Astrocyte (in vitro differentiated cells and primary cell): ENCODE measurements around the gene TAP1. TPM values are rescaled to one million over a fixed set of nuclear protein-coding genes. Genes with fewer than 3 reads are reported as not detected.

Source experiments
- DNase-seq: peaks from one replicate; pipeline ENCODE4 v3.0.0-alpha.2; 2010; ENCODE audit warnings: low read depth
- FAIRE-seq: peaks from 2 replicates; lab custom pipeline; 2011; peaks lifted over from hg19 to GRCh38; lab: Jason Lieb, UNC
- H2AFZ ChIP-seq: 2 replicates; pipeline ENCODE4 v1.6.0; 2012; ENCODE audit warnings: low read depth, low read length, inconsistent platforms
- H3K27ac ChIP-seq: 2 replicates; pipeline ENCODE4 v1.5.1; 2011; ENCODE audit warnings: low read depth, low read length, inconsistent platforms
- H3K27me3 ChIP-seq: 2 replicates; pipeline ENCODE4 v1.6.0; 2011; ENCODE audit warnings: low read length, inconsistent platforms; ENCODE audit not compliant: insufficient read depth
- H3K36me3 ChIP-seq: 2 replicates; pipeline ENCODE4 v1.5.1; 2011; ENCODE audit warnings: low read length, inconsistent platforms; ENCODE audit not compliant: insufficient read depth
- H3K4me1 ChIP-seq: 2 replicates; pipeline ENCODE4 v1.5.1; 2011; ENCODE audit warnings: low read length, inconsistent platforms; ENCODE audit not compliant: insufficient read depth
- H3K4me2 ChIP-seq: 2 replicates; pipeline ENCODE4 v1.6.0; 2012; ENCODE audit warnings: low read length, inconsistent platforms
- H3K4me3 ChIP-seq: 2 replicates; pipeline ENCODE4 v1.5.1; 2011; ENCODE audit warnings: low read depth, mild to moderate bottlenecking, low read length, inconsistent platforms; ENCODE audit not compliant: insufficient read depth
- H3K79me2 ChIP-seq: 2 replicates; pipeline ENCODE4 v1.6.0; 2012; ENCODE audit warnings: mild to moderate bottlenecking, low read length, inconsistent platforms; ENCODE audit not compliant: insufficient read depth
- H3K9ac ChIP-seq: 2 replicates; pipeline ENCODE4 v1.6.0; 2012; ENCODE audit warnings: mild to moderate bottlenecking, low read length, inconsistent platforms
- H3K9me3 ChIP-seq: 2 replicates; pipeline ENCODE4 v1.5.1; 2012; ENCODE audit warnings: low read depth, mild to moderate bottlenecking, low read length, inconsistent platforms; ENCODE audit not compliant: insufficient read depth
- H4K20me1 ChIP-seq: 2 replicates; pipeline ENCODE4 v1.6.0; 2012; ENCODE audit warnings: low read length, inconsistent platforms; ENCODE audit not compliant: insufficient read depth
- H3K27ac Mint-ChIP-seq: one replicate; pipeline ENCODE4 v1.8.0; 2021; ENCODE audit warnings: mild to moderate bottlenecking, mixed read lengths; ENCODE audit not compliant: unreplicated experiment
- H3K27me3 Mint-ChIP-seq: one replicate; pipeline ENCODE4 v1.8.0; 2021; ENCODE audit warnings: low read depth, mixed read lengths; ENCODE audit not compliant: unreplicated experiment
- H3K36me3 Mint-ChIP-seq: one replicate; pipeline ENCODE4 v1.8.0; 2021; ENCODE audit warnings: low read depth, mixed read lengths; ENCODE audit not compliant: unreplicated experiment
- H3K4me1 Mint-ChIP-seq: one replicate; pipeline ENCODE4 v1.8.0; 2021; ENCODE audit warnings: low read depth, mixed read lengths; ENCODE audit not compliant: unreplicated experiment
- H3K4me3 Mint-ChIP-seq: one replicate; pipeline ENCODE4 v1.8.0; 2021; ENCODE audit warnings: mild to moderate bottlenecking, moderate library complexity, mixed read lengths; ENCODE audit not compliant: unreplicated experiment
- H3K9me3 Mint-ChIP-seq: one replicate; pipeline ENCODE4 v1.8.0; 2021; ENCODE audit warnings: mild to moderate bottlenecking, mixed read lengths; ENCODE audit not compliant: unreplicated experiment
- CTCF ChIP-seq: IDR thresholded peaks from 2 replicates; pipeline ENCODE4 v1.5.1; 2011; ENCODE audit warnings: low read depth, mild to moderate bottlenecking, inconsistent platforms, low read length, moderate library complexity; ENCODE audit not compliant: insufficient read depth
- EZH2 ChIP-seq: IDR thresholded peaks from 2 replicates; pipeline ENCODE4 v1.6.1; 2012; ENCODE audit warnings: mild to moderate bottlenecking, low read length, inconsistent platforms; ENCODE audit not compliant: insufficient read depth
- total RNA-seq: library from RNA; stranded (reverse); gene quantifications from 2 replicates; pipeline ENCODE4 v1.2.1, GENCODE V29; 2021

TAP1 gene
- total RNA-seq, 1 donor from 2014 or later: 135 TPM

- no peaks in the 10 kb centered on the region for H3K9me3 ChIP-seq
Observed at GRCh38 chr6:32825966-32826365, 27.5 kb downstream of the TAP1 start.

GRCh38 chr6:32819729-32820128, 33.8 kb downstream of the TAP1 start:
- no peaks in the 10 kb centered on the region for H3K9me3 Mint-ChIP-seq

More at GRCh38 chr6:32825966-32826365, 27.5 kb downstream of the TAP1 start:
- H3K79me2 ChIP-seq: no peaks in the 10 kb centered on the region
- H3K9ac ChIP-seq: no peak overlapping the region
- FAIRE-seq: no peak
- no peaks in the 10 kb centered on the region for H3K4me1 ChIP-seq
- TF ChIP-seq CTCF (peak; percentile 14), EZH2 (no peak)
- H4K20me1 ChIP-seq: no peaks in the 10 kb centered on the region
- no peaks in the 10 kb centered on the region for H3K9me3 Mint-ChIP-seq
- H3K36me3 ChIP-seq: peaks cover 6% of the 10 kb centered on the region
- H3K4me3 Mint-ChIP-seq: no peak overlapping the region
- no peaks in the 10 kb centered on the region for H3K27me3 ChIP-seq
- H3K4me1 Mint-ChIP-seq: peaks cover 11% of the 10 kb centered on the region
- H3K27me3 Mint-ChIP-seq: no peaks in the 10 kb centered on the region
- DNase-seq: peak; percentile 21
- no peak overlapping the region for H3K4me3 ChIP-seq
- no peak overlapping the region for H3K27ac Mint-ChIP-seq
- no peak overlapping the region for H3K27ac ChIP-seq
- H2AFZ ChIP-seq: no peak overlapping the region
- peaks cover 22% of the 10 kb centered on the region for H3K36me3 Mint-ChIP-seq
- no peak overlapping the region for H3K4me2 ChIP-seq

More at GRCh38 chr6:32819729-32820128, 33.8 kb downstream of the TAP1 start:
- DNase-seq (peak; percentile 71), FAIRE-seq (peak; percentile 26)
- Histone ChIP-seq H4K20me1 (no peaks in the 10 kb centered on the region), H2AFZ (no peak overlapping the region), H3K4me1 (peaks cover 6% of the 10 kb centered on the region), H3K9me3 (no peaks in the 10 kb centered on the region), H3K27ac (no peak overlapping the region), H3K79me2 (no peaks in the 10 kb centered on the region), H3K27me3 (no peaks in the 10 kb centered on the region), H3K4me2 (no peak overlapping the region), H3K4me3 (no peak overlapping the region), H3K9ac (no peak overlapping the region), H3K36me3 (no peaks in the 10 kb centered on the region)
- Mint-ChIP-seq H3K27ac (peak overlapping the region; percentile 36), H3K4me1 (peaks cover 28% of the 10 kb centered on the region), H3K27me3 (no peaks in the 10 kb centered on the region), H3K4me3 (no peak overlapping the region), H3K36me3 (no peaks in the 10 kb centered on the region)
- TF ChIP-seq EZH2 (no peak), CTCF (no peak)
